ENCODE data around the gene HDAC9.

DNA sequence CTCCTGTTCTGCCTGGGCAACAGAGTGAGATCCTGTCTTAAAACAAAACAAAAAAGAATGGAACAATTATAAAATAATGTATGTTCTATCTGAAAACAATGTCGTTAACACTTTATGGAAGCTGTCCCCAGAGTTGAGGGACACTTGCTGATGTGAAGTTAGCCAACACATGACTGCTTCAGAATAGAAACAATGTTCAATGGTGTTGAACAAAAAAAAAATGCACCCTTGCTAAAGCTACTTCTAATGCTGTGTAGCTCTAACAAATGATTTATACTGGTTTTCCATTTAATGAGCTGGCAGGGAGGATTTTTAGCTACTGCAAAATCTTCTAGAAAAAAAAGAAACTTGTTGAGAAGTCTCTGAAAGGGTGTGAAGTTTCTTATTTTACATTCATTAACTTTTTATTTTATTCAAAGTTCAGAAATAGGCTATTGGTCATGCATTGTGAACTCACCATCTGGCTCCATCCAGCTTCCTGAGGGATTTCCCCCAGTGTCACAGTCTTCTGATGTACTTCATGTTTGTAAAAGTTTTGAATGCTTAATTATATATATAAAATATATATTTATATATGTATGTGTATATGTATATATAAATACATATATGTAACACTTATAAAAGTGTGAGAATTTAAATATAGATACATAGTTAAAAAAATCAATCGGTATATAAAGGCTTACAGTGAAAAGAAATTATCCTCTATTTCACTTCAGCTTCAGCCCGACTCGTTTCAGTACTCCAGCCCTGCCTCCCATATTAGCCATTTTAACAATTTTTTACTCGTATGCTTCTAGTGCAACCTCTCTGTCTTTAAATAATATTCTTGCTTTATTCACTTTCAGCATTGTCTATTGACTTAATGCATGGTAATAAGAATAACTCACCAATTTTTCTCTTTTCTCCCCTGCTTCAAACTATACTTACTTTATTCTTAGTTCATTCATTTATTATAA, 35.0 kb downstream of the HDAC9 start:
- TF ChIP-seq CTCF (IDR thresholded peaks at IDR 0.05): no peak
- TF ChIP-seq POLR2A (IDR thresholded peaks at IDR 0.05): no peak
